Osteocyte (in vitro differentiated cells): ENCODE measurements around the gene PINK1. TPM values are rescaled to one million over a fixed set of nuclear protein-coding genes. Genes with fewer than 3 reads are reported as not detected.

Experiments
- DNase-seq: peaks from one replicate; pipeline ENCODE4 v3.0.0; 2021; ENCODE audit warnings: mixed read lengths; ENCODE audit not compliant: unreplicated experiment; ENCODE audit errors: extremely low spot score
- H3K27ac Mint-ChIP-seq: one replicate; pipeline ENCODE4 v1.8.0; 2021; ENCODE audit warnings: mild to moderate bottlenecking, mixed read lengths; ENCODE audit not compliant: unreplicated experiment
- H3K27me3 Mint-ChIP-seq: one replicate; pipeline ENCODE4 v1.8.0; 2021; ENCODE audit warnings: mixed read lengths; ENCODE audit not compliant: unreplicated experiment
- H3K36me3 Mint-ChIP-seq: one replicate; pipeline ENCODE4 v1.8.0; 2021; ENCODE audit warnings: mixed read lengths; ENCODE audit not compliant: unreplicated experiment
- H3K4me1 Mint-ChIP-seq: one replicate; pipeline ENCODE4 v1.8.0; 2021; ENCODE audit warnings: mixed read lengths; ENCODE audit not compliant: unreplicated experiment
- H3K4me3 Mint-ChIP-seq: one replicate; pipeline ENCODE4 v1.8.0; 2021; ENCODE audit warnings: mild to moderate bottlenecking, moderate library complexity, mixed read lengths; ENCODE audit not compliant: unreplicated experiment
- H3K9me3 Mint-ChIP-seq: one replicate; pipeline ENCODE4 v1.8.0; 2021; ENCODE audit warnings: mixed read lengths; ENCODE audit not compliant: unreplicated experiment
- total RNA-seq: library from RNA; stranded (reverse); gene quantifications from 2 replicates; pipeline ENCODE4 v1.2.1, GENCODE V29; 2021
- TF ChIP-seq, protein P1 (sequence below): fragments of 200-600 bp; sonication (generic); IDR thresholded peaks from 2 replicates; pipeline ENCODE4 v1.5.0; 2021; ENCODE audit warnings: antibody characterized with exemption, mild to moderate bottlenecking, moderate library complexity

PINK1 gene
- total RNA-seq, 1 donor from 2014 or later, result 55.2 TPM

DNA sequence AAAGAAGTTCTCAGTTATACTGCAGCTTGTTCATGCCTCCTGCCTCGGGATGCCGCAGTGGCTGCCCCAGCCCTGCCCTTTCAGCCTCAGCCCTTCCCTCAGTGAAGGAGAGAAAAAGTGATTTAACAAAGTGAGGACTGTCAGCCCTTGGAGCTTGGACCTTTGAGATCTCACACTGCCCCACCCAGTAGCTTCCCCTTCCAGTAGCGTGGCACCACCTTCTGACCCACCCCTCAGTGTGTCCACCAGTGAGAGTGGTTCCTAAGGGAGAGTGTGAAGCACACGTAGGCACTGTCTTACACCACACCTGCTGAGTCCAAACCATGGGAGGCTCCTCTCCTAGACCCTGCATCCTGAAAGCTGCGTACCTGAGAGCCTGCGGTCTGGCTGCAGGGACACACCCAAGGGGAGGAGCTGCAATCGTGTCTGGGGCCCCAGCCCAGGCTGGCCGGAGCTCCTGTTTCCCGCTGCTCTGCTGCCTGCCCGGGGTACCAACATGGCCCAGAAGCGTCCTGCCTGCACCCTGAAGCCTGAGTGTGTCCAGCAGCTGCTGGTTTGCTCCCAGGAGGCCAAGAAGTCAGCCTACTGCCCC, 44.5 kb upstream of the PINK1 start, which contains the start of gene CDA:
CDA (plus strand) TSS at position 464 of the 592 bp plus-strand sequence; CDS start at position 497, 33 bp downstream.
- H3K36me3 Mint-ChIP-seq, result no peaks in the 10 kb centered on the region

DNA sequence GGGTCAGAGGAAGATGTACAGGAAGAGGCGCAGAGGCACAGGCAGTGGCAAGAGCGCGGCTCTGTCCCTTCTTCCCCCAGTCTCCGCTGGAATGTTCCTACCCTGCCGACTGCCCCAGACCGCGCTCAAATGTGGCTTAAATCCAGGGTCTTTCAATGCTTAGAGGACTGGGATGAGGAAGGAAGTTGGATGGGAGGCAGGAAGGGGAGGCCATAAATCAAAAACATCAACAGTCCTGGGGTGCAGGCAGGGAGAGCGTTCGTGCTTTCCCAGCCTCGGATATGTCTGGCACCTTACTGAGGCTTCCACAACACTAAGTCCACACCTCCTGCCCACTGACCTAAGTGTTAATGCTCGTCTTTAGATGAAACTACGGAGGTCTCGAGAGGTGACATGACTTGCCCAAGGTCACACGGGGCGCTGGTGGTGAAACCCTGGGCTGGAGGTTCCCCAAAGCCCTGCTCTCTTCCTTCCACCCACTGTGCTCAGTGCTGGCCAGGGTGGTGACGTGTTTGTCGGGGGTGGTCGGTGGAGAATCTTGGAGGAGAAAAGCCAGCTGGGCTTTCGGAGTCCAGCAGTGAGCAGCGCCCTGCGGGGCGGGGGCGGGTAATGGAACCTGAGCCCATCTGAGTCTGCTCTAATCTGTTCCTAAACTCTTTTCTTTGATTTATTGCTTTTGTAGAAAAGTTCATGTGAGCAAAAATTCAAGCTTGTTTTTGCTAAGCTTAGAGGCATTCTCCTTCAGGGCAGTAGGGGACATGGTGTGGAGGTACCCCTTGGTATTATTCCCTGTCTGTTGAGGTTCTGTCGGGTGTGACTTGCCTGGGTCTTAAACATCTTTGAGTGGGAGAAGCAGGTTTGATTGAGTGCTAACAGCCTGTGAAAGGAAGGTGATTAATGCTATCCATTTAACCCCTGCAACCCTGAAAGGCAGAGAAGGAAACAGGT, 43.7 kb upstream of the PINK1 start:
- Mint-ChIP-seq H3K4me3 (no peak overlapping the region), H3K4me1 (peaks cover 7% of the 10 kb centered on the region), H3K36me3 (no peaks in the 10 kb centered on the region), H3K9me3 (no peaks in the 10 kb centered on the region), H3K27ac (no peak overlapping the region), H3K27me3 (peaks cover 17% of the 10 kb centered on the region)
- TF ChIP-seq, protein P1, sequence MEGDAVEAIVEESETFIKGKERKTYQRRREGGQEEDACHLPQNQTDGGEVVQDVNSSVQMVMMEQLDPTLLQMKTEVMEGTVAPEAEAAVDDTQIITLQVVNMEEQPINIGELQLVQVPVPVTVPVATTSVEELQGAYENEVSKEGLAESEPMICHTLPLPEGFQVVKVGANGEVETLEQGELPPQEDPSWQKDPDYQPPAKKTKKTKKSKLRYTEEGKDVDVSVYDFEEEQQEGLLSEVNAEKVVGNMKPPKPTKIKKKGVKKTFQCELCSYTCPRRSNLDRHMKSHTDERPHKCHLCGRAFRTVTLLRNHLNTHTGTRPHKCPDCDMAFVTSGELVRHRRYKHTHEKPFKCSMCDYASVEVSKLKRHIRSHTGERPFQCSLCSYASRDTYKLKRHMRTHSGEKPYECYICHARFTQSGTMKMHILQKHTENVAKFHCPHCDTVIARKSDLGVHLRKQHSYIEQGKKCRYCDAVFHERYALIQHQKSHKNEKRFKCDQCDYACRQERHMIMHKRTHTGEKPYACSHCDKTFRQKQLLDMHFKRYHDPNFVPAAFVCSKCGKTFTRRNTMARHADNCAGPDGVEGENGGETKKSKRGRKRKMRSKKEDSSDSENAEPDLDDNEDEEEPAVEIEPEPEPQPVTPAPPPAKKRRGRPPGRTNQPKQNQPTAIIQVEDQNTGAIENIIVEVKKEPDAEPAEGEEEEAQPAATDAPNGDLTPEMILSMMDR, result no peak
- DNase-seq, result no peak

More for the DNA sequence above, 44.5 kb upstream of the PINK1 start, which contains the start of gene CDA:
- no peak for DNase-seq
- Mint-ChIP-seq H3K9me3 (no peaks in the 10 kb centered on the region), H3K4me1 (peaks cover 7% of the 10 kb centered on the region), H3K27ac (no peak within 1 kb of the TSS), H3K4me3 (no peak within 1 kb of the TSS), H3K27me3 (peaks cover 15% of the 10 kb centered on the region)
- TF ChIP-seq, protein P1, result no peak

DNA sequence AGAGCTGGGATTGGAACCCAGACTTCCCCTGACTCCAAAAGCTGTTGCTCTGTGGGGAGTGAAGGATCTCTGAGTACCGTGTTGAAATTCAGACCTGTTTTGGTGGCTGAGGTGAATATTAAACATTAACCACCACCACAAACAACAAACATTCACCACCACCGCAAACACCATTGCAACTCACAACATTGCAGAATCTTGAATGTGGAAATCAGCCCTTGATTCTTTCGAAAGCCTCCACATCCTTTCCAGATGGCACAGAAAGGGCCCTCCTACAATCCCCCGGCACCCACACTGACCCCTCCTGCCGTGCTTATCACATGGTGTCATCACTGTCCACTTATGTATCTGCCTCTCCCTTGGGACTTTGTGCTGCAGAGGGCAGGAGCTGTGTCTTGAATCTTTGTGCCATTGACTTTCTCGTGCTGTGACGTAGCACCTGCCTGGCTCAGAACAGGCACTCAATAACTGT, 42.9 kb upstream of the PINK1 start:
- Mint-ChIP-seq H3K4me3 (no peak overlapping the region), H3K9me3 (no peaks in the 10 kb centered on the region), H3K27ac (no peak overlapping the region), H3K4me1 (peaks cover 7% of the 10 kb centered on the region), H3K27me3 (peaks cover 17% of the 10 kb centered on the region), H3K36me3 (no peaks in the 10 kb centered on the region)
- TF ChIP-seq, protein P1, result no peak
- no peak for DNase-seq

DNA sequence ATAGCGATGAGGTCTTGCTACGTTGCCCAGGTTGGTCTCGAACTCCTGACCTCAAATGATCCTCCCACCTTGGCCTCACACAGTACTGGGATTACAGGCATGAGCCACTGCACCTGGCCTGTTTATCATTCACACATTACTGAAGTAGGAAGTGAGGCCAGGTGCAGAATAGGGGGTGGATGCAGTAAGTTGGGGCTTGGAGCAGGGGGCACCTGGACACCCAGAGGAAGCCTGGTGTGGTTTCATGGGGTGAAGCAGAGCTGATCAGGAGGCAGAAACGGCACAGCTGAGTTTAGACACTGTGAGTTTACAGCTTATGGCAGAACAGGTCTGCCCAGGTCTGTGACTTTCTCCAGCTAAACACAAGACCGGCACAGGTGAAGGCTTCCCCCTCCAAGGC, 39.5 kb upstream of the PINK1 start:
- H3K27ac Mint-ChIP-seq, result no peak overlapping the region
- peaks cover 8% of the 10 kb centered on the region for H3K4me1 Mint-ChIP-seq
- TF ChIP-seq, protein P1, result no peak
- no peak for DNase-seq
- H3K9me3 Mint-ChIP-seq, result no peaks in the 10 kb centered on the region
- no peak overlapping the region for H3K4me3 Mint-ChIP-seq
- no peaks in the 10 kb centered on the region for H3K36me3 Mint-ChIP-seq
- H3K27me3 Mint-ChIP-seq, result peaks cover 17% of the 10 kb centered on the region

DNA sequence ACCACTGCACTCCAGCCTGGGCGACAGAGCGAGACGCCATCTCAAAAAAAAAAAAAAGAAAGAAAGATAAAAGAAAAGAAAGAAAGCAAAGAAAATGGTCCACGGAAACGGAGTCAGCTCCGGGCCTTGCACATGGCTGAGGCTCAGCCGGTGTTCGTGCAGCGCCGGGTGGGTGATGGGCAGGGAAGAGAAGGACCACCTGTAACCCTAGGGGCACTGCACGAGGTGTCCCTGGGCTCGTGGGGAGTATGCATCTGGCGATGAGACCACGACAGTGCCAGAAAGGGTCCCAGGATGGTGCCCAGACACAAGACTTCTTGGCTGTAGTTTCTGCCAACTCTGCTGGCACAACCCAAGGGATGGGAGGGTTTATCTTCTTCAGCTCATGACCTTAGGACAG, 38.5 kb upstream of the PINK1 start:
- Mint-ChIP-seq H3K4me3 (no peak overlapping the region), H3K4me1 (peaks cover 6% of the 10 kb centered on the region), H3K27me3 (peaks cover 14% of the 10 kb centered on the region), H3K9me3 (no peaks in the 10 kb centered on the region), H3K27ac (no peak overlapping the region), H3K36me3 (no peaks in the 10 kb centered on the region)
- no peak for DNase-seq
- TF ChIP-seq, protein P1, result no peak
